HL-60 (cell line): ENCODE data around the gene DISP3.

Experiments used
- GABPA ChIP-seq: IDR thresholded peaks from 2 replicates; pipeline ENCODE4 v1.6.1; 2012; ENCODE audit warnings: low read depth
- POLR2AphosphoS5 ChIP-seq: IDR thresholded peaks from 2 replicates; pipeline ENCODE4 v1.6.1; 2012; ENCODE audit warnings: low read depth
- REST ChIP-seq: IDR thresholded peaks from 2 replicates; pipeline ENCODE4 v1.6.1; 2012; ENCODE audit warnings: low read depth; ENCODE audit not compliant: insufficient replicate concordance
- SPI1 ChIP-seq: IDR thresholded peaks from 2 replicates; pipeline ENCODE4 v1.6.1; 2012; ENCODE audit warnings: low read depth, mild to moderate bottlenecking, borderline replicate concordance
- TF ChIP-seq, protein P1 (sequence below): IDR thresholded peaks from one replicate; pipeline ENCODE4 v1.5.1; 2011; ENCODE audit warnings: low read length, control low read depth, inconsistent platforms; ENCODE audit not compliant: insufficient read depth

DNA sequence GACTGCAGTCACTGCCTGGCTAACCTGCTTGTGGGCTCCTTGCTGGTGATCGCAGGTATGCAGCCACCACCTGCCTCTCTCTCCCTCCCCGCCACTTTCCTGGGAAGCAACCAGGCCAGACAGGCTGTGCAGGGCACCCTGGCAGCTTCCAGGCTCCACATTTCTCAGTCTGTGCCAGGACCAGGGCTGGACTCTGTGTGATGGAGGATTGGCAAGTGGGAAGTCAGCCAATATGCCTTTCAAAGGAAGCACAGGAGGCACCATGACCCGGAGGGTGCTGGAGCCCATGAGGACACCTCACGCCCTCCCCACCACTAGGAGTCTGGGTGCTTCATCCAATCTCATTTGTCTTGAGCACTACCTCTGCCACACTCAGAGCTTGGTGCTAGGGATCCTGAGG is 15.8 kb upstream of the DISP3 start:
- TF ChIP-seq, protein P1, sequence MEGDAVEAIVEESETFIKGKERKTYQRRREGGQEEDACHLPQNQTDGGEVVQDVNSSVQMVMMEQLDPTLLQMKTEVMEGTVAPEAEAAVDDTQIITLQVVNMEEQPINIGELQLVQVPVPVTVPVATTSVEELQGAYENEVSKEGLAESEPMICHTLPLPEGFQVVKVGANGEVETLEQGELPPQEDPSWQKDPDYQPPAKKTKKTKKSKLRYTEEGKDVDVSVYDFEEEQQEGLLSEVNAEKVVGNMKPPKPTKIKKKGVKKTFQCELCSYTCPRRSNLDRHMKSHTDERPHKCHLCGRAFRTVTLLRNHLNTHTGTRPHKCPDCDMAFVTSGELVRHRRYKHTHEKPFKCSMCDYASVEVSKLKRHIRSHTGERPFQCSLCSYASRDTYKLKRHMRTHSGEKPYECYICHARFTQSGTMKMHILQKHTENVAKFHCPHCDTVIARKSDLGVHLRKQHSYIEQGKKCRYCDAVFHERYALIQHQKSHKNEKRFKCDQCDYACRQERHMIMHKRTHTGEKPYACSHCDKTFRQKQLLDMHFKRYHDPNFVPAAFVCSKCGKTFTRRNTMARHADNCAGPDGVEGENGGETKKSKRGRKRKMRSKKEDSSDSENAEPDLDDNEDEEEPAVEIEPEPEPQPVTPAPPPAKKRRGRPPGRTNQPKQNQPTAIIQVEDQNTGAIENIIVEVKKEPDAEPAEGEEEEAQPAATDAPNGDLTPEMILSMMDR: no peak
- TF ChIP-seq REST: no peak
- TF ChIP-seq POLR2AphosphoS5: no peak
- no peak for TF ChIP-seq GABPA
- no peak for TF ChIP-seq SPI1
